ENCODE measurements around the gene PRR14.

PRR14 gene

DNA sequence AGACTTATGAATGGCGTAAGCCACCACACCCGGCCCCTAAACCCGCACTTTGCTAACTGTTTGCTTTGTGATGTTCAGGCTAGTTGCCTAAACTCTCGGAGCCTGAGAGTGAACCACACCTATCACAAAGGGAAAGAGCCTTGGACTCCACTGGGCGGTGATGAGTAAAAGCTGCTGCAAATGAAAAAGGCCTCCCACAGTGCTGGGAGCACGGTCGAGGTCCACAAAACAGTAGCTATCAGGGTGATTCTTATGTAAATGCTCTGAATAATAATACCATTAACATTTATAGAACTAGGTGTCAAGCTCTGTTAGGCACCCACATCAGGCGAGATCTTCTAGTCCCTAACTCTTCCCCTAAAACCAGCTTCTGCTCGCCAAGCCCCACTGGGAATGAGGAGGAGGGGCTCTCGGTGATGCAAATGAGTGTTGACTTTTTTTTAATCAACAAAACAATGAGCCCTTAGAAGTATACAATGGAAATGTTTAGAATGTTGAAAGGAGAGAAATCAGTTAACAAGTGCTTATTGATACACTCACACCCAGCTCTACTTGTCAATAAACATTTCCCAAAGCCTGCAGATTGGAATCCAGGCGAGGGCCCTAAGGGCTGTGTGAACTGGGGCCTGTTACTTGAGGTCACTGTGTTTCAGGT is 27.3 kb downstream of the PRR14 start:
- TF ChIP-seq, protein P1, sequence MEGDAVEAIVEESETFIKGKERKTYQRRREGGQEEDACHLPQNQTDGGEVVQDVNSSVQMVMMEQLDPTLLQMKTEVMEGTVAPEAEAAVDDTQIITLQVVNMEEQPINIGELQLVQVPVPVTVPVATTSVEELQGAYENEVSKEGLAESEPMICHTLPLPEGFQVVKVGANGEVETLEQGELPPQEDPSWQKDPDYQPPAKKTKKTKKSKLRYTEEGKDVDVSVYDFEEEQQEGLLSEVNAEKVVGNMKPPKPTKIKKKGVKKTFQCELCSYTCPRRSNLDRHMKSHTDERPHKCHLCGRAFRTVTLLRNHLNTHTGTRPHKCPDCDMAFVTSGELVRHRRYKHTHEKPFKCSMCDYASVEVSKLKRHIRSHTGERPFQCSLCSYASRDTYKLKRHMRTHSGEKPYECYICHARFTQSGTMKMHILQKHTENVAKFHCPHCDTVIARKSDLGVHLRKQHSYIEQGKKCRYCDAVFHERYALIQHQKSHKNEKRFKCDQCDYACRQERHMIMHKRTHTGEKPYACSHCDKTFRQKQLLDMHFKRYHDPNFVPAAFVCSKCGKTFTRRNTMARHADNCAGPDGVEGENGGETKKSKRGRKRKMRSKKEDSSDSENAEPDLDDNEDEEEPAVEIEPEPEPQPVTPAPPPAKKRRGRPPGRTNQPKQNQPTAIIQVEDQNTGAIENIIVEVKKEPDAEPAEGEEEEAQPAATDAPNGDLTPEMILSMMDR (IDR thresholded peaks at IDR 0.05) = no peak

DNA sequence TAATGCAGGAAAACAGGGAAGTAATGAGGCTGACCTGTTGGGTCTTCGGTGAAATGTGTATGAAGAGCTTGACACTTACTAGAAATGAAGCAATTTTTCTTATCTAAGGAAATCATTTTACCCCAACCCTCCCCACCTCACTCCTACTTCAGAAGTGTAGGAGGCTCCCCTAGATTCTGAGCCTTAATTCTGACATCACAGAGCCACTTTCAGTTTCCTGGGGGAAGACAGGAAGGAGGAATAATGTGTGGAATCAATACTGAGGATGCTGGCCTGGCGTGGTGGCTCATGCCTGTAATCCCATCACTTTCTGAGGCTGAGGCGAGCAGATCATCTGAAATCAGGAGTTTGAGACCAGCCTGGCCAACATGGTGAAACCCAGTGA is 27.8 kb downstream of the PRR14 start:
- TF ChIP-seq, protein P1 (IDR thresholded peaks at IDR 0.05) = no peak

DNA sequence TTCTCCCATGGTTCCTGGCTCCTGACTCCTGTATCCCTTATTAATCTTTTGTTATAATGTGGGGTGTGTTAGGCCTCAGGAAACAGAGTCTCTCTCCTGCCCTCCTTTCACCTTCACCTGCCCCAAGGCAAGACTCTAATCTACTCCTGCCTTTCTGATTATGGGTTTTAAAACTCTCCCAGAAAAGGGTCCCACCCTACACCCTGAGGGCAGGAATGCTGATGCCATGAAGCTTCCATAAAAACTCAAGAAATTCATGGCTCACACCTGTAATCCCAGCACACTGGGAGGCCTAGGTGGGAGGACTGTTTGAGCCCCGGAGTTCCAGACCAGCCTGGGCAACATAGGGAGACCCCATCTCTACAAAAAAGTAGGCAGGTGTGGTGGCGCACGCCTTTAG is 29.6 kb downstream of the PRR14 start:
- TF ChIP-seq, protein P1 (IDR thresholded peaks at IDR 0.05) = no peak

DNA sequence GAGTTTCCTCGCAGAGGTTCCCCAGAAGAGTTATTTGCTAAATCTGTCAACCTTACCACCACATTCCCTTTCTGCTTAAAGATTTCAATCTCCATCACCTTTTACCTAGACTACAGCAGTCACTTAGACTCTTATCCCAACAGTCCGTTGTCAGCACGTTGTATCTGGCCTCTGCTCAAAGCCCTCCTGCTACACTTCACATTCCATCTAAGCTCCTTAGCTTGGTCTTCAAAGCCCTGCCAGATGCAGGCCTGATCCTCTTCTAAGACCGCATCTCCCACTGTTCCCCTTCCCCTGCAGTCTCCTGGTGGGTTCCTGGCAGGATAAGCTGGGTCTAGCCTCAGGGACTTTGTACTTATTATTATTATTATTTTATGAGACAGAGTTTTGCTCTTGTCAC is 37.9 kb downstream of the PRR14 start:
- TF ChIP-seq, protein P1 (IDR thresholded peaks at IDR 0.05) = no peak

DNA sequence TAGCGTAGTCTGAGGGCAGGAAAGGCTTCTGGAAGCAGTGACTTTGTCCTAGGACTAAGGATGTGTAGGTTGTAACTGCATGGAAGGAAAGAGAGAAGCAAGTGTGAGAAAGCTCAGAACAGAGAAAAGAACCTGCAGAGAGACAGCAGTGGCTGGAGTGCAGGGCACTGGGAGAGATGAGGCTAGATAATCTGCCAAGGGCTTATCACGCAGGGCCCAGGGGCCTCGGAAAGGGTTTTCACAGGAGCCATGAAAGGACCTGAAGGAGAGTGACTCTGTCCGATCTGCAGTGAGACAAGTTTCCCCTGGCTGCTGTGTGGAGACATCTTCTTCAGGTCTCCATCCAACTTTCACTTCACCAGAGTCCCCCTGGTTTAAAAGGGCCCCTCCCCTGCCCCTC is 41.1 kb downstream of the PRR14 start:
- TF ChIP-seq, protein P1 (IDR thresholded peaks at IDR 0.05) = no peak

DNA sequence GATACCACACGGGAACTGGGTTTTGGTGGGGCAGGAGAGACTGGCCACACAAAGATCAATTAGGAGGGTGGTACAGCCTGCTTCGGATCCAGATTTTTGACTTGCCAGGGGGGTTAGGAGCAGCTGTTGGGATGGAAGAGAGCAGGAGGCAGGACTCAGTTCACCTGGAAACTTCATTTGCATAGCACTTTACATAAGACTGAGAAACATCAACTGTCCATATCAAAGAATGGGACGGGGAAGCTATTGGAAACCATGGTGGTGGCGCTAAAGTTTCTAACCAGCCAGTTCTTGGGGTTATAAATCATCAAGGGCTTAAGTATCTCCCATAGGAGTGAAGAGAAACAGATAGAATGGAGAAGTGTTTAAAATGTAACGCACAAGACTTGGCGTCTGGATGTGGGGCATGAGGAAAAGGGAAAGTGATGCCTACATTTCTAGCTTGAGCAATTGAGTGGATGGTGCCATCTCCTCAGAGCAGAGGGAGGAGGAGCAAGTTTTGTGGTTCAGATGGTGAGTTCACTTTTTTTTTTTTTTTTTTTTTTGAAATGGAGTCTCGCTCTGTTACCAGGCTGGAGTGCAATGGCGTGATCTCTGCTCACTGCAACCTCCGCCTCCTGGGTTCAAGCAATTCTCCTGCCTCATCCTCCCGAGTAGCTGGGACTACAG is 41.8 kb downstream of the PRR14 start:
- TF ChIP-seq, protein P1 (IDR thresholded peaks at IDR 0.05) = no peak

DNA sequence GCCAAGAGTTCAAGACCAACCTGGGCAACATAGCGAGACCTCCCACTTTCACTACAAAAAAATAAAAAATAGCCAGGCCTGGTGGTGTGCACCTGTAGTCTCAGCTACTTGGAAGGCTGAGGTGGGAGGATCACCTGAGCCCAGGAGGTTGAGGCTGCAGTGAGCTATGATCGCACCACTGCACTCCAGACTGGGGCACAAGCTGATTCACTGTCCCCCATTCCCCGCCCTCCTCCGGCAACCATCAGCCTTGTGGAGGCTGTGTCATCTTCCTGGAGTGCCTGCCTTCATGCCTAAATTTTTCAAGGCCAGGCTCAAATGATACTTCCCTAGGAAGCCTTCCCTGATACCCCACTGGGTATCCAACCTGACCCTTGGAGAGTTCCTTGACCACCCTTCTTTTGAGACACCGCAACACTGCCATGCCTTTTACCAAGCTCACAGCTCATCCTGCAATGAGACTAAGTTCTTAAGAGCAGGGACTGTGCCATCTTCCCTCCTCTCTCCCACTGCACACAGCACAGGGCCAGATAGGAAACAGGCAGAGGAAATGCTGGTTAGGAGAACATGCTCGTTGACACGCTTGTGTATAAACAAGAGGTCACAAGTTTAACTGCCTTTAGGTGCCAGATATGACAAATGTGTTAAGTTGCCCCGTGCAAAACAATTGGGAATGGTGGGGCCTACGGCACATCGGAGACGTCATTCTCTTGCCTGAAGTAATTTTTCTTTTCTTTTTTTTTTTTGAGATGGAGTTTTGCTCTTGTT is 44.4 kb downstream of the PRR14 start:
- TF ChIP-seq, protein P1 (IDR thresholded peaks at IDR 0.05) = no peak

Measured in LNCAP (cell line).